ENCODE data around the gene PRDM1.

- TF ChIP-seq CTCF (IDR thresholded peaks at IDR 0.05) = no peak
- no peak for TF ChIP-seq EZH2 (IDR thresholded peaks at IDR 0.05; ENCODE audit: borderline replicate concordance, insufficient read depth, low read depth, low read length, poor library complexity, severe bottlenecking)
These were observed 16.7 kb upstream of the PRDM1 start for GRCh38 chr6:106069478-106069877.
